Measurements from ENCODE around the gene DPYSL3.
A peak's percentile ranks its signal among the peaks of the same experiment; 100 is the strongest.
"Not testable (repeated sequence)": the region's sequence is repeated elsewhere in the genome, so short reads cannot be mapped to it uniquely, and the experiment has no call there.

DPYSL3 gene

DNA sequence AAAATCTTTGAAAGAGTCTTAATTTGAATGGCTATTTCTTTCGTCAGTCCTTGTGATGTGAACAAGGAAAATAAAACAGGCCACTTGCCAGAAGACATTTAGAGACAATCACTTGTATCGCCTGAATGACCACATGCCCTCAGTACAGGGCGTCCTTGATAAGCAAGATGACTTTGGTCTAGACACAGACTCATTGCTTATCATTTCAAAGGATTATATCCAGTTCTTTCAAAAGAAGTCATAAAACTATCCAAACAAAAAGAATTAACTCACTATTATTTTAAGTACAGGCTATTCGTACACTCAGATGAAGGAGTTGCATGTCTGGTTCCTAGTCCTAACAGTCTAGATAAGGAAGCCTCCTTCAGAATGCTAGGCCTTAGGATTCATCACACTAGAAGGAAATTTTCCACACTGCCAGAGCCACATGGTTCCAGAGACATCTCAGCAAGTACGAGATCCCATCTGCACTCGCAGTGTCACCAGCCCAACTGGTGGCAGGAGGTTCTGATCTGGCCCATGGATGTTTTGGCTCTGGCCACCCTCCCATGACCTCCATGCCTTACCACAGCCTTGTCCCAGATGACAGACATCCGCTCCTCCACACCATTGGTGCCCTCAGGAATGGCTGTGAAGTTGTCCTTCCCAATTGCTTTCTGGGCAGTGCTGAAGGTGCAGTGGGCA lies 109.6 kb downstream of the DPYSL3 start:
- DNase-seq = peak; percentile 31

DNA sequence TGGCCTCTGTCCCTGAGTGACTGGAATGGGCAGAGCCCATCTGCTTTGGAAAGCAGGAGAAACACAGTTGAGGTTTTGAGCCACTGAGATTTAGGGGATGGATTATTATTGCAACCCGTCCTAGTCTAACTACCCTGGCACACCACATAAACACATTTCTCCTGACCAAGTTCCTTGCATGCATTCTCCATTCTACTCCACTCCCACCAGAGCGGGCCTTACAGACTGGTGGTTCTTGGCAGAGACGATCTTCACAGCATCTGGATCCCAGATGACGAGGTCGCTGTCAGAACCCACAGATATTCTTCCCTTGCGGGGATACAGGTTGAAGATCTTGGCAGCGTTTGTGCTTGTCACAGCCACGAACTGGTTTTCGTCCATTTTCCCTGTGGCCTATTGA lies 111.0 kb downstream of the DPYSL3 start:
- no peak for DNase-seq

DNA sequence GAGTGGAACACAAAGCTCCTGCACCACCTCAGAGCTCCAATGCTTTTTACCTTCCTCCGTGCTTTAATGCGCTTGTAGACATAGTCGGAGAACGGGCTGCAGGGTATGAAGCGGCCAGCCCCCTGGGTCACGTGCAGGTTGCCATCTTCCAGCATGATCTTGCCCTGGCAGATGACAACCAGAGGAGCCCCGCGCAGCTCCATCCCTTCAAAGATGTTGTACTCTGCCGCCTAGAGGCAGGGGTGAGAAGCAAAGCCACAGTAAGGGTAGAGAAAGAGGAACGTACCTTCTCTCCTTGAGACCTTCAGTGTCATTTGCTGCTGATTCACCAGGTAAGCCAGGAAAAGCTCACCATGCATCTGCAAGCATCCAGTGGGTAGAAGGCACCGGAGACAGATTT lies 112.3 kb downstream of the DPYSL3 start:
- no peak for DNase-seq

DNA sequence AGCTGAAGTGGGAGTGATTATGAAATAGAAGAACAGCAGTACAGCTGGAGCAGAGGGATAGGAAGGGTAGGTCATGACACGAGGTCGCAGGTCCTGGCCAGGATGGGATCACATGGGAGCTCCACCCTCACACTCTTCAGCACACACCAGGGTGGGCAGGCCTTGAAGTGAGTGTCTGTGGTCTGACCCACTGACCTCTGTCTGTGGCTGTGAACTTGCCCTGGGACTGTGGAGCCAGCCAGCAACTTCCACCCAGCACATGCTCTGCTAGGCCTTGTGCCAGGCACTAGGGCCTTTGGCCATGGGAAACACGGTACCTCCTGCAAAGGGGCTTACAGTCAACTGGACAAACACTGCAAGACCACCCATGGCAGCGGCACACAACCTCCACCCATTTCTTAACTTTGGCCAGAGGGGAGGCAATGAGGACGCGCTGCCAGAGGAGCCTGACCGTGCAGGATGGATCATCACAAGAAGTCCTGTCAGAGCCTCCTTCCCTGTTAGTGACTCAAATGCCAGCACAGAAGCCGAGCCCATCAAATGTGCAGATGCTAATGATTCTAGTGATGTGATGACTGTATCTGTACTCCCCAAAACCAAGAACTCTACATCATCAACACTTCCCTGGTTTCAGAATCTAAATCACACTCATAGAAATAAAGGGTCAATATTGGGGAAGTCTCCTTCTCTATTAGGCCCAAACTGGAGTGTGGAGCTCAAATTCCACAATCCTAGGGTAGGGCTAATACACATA lies 113.6 kb downstream of the DPYSL3 start:
- no peak for DNase-seq

- no peak for DNase-seq
These were observed 115.8 kb downstream of the DPYSL3 start for GRCh38 chr5:147393874-147394672.

DNA sequence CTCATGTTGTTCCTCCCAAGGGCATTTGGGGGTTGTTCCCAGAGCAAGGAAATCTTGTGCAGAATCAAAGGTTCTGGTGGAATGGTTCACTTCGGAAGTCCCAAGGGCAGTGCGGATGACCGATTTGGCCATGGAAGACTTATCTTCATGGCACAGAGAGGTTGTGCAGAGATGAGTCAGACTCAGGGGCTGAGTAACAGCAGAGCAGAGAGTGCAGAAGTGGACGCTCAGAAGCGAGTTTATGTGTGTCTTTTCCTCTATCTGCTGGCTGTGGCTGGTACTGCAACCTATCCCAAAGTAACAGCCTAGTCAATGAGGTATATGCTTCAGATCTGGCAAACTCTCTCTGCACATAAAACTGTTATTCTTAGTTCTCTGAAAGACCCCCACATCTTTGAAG lies 118.1 kb downstream of the DPYSL3 start:
- DNase-seq = peak; percentile 84

DNA sequence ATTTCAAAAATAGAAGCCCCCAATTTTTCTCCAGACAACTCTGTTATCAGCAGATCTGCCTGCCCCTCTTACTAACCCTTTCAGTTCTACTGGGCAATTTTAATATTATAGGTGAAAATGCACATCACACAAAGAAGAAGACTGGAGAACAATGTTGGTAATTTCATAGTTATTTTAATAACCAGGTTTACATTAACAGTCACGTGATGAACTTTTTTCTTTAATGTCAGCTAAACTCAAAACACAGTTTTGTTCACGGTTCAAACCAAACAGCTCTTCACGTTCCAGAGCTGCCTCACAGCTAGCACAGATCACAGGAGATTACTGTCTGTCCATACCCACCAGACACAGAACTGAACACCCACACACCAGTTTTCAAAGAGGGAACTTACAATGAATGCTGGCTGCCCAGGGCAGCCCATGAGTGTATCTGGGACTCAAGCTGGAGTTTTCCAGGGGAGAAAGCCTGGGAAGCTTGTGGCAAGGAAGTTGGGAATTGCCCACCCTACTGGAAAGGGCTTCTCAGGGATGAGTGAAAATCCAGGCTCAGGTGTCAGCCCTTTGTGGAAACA lies 119.1 kb downstream of the DPYSL3 start:
- DNase-seq = no peak

DNA sequence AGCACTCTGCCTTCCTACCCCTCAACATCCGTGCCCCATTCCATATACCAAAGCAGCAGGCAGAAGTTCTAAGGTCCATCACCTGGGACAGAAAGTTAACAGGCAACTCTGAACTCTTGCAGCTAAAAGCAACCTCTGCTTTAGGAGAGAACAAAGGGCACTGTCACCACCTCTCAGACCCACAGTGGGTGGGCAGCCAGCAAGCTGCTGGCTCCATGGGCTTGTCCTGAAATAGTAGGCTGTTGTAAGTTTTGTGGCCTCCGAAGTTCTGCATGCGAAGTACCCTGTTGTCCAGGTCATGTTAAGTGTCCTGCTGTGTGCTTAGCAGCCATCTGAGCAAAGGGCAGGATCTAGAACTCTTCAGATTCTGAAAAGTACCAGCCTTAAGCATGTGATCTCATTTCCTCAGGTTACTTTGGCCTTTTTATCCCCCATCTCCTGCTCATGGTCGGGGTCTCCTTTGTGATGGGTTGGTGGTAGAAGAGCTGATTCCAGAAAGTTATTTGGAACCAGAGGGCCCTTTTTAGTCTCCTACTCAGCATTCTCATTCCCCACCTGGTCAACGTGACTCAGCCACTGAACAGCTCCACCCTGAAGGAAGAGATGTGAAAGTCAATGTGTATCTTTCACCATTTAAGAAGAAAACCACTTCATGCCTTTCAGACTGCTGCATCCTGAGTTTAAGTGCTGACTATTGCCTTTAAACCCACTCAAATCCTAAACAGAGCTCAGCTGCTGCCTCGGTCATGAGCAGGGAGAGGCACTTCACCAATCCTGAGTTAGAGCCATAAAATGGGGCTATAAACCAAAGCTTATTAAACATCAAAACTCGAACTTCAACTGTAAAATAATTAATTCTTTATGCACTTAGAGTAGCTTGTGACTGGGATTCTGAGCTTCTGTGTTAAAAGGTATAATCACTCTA lies 121.4 kb downstream of the DPYSL3 start:
- no peak for DNase-seq

DNA sequence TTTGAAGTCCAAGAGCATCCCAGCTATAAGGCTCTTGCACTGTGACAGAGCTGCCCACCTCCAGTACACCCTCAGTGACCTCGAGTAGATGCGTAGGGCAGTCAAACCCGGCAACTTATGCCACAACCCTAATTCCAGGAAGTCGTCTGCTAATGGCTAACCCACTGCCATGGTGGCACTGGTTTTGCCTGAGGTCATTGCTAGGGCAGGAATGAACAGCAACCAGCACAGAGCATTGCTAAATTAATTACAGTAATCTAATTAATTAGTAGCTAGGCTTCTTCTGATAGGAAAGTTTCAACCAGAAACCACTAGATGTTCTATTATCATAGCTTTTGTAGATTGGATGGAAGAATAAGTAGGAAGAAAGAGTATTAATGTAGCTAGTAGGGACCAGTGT lies 122.8 kb downstream of the DPYSL3 start:
- no peak for DNase-seq

- DNase-seq = no peak
These were observed 125.3 kb downstream of the DPYSL3 start for GRCh38 chr5:147384346-147385193.

- DNase-seq = no peak
These were observed 127.1 kb downstream of the DPYSL3 start for GRCh38 chr5:147382776-147383175.

GRCh38 chr5:147381555-147381954 lies 128.3 kb downstream of the DPYSL3 start:
- no peak for DNase-seq

DNA sequence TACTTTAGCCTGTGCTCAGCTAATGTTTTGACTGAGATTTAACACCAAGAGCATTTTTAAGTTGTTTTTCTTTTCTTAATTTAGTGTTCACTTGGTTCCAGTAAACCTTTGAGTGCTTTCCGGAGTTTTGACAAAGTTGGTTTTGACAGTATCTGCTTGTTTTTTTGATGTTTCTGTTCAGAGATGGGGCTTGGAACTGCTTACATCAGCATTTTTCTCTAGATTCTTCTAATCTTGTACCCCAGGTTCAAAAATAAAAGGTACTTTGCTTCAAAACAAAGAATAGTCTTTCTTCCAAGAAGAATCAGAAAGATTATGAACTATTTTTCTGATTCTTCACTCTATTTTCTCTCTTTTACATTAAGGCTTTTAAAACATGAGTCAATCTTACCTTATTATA lies 132.2 kb downstream of the DPYSL3 start:
- no peak for DNase-seq

DNA sequence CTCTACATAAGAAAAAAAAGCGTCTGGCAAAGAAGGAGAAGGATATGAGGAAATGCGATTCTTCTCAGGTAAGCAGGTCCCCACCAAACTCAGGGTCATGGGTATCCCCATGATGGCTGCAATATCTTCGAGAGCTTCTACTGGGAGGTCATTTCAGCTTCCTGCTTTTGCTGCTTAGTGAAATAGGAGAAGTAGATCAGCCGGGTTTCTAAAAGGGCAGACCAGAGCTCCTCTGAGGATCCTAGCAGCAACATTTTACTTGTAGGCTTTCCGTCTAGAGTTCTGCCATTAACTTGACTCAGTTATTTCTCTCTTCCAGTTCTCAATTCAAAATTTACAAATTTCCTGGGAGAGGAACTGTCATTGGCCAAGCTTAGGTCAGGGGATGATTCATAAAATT lies 134.7 kb downstream of the DPYSL3 start:
- DNase-seq = no peak

- DNase-seq = no peak
These were observed 136.5 kb downstream of the DPYSL3 start for GRCh38 chr5:147373328-147373727.

- DNase-seq = no peak
These were observed 137.7 kb downstream of the DPYSL3 start for GRCh38 chr5:147372191-147372590.

DNA sequence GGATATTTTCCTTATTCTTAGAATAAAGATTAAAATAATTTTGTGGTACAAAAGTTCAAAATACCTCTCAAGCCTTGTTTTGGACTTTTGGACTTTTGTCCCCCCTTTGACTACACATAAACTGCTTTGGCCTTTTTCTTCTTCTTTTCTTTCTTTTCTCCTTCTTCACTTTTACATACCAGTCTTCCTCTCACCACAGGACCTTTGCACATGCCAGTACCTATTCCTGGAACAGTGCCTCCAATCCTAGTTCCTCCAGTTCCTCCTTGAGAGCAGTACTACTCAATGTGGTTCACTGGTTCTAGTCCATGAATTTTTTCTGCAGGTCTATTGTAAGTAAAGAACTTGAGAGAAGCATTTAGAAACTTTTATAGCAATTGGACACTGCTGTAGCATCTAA lies 138.6 kb downstream of the DPYSL3 start:
- DNase-seq = no peak

DNA sequence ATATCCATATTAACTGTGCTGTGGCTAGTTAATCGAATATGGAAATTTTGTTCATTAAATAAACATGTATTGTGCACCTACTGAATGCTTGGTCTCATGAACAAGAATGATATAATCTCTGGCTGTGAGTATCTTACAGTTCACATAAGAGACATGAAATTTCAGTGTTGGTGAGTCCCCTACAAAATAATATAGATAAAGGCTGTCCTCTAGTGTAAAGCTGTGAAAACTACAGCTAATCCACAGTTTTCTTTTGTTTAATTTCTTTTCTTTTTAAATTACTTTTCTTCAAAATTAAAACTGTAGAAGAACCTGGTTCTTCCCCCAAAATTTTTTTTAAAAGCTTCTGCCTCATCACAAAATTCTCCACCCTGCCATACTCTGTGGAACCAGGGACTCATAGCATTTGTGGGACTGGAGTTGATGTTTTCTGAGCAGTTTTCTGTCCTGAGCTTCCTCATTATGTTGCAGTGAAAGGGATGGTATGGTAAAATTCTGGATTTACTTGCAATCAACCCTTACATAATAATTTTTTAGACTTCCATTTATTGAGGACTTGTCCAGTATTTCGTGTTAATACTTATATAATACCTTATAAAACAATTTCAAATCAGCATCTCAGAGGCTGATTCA lies 140.0 kb downstream of the DPYSL3 start:
- DNase-seq = peak; percentile 70

- not testable (repeated sequence) for DNase-seq
These were observed 142.5 kb downstream of the DPYSL3 start for GRCh38 chr5:147367381-147367780.

DNA sequence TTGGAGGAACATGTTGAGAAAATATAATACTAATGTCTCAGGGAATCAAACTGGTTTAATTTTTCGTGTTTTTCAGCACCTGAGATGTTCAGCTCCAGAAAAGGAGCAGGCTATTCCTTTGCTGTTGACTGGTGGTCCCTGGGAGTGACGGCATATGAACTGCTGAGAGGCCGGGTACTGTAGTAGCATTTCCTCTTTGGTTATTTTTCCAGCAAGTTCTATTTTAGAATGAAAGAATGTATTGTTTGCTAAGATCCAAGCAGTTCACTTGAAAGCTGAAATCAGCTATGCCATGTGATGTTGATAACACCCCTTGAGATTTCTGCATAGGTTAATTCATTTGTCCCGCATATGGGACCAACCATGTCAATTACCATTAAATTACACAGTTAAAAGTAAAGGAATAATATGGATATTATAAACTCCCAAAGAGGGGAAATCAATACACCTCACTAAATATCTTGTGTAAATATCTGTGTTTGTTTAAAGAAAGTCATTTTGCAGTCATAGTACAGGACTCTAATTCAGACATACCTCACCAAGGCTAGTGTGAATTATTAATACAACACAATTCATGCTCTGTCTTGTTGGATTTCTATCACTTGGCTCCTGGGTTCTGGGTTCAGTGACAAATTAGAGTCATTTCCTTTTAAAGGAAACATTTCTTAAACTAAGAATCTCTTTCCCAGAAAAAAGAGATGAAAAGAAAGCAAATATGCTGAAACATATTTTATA lies 148.3 kb downstream of the DPYSL3 start:
- no peak for DNase-seq

Measured in kidney glomerular epithelial cell (primary cell).